NCI-H2227 treated with DMSO at 0.1 percent for 48 hours (cell line): Measurements from ENCODE around the gene ATPAF1.
"Not testable (repeated sequence)": the region's sequence is repeated elsewhere in the genome, so short reads cannot be mapped to it uniquely, and the experiment has no call there.

Experiments
- DNase-seq: peaks from one replicate; lab custom pipeline; 2025; lab: John Stamatoyannopoulos, UW

ATPAF1 gene

GRCh38 chr1:46667782-46668760, at the start of gene ATPAF1:
Gene ATPAF1 (minus strand): TSS chr1:46668364. CDS start chr1:46668322, 42 bp downstream.
- DNase-seq = peak; percentile 65

GRCh38 chr1:46717654-46718053, 49.5 kb upstream of the ATPAF1 start:
- no peak for DNase-seq

GRCh38 chr1:46714976-46715375, 46.8 kb upstream of the ATPAF1 start:
- no peak for DNase-seq

GRCh38 chr1:46708121-46708520, 40.0 kb upstream of the ATPAF1 start:
- no peak for DNase-seq

GRCh38 chr1:46705408-46705807, 37.2 kb upstream of the ATPAF1 start:
- no peak for DNase-seq

GRCh38 chr1:46703927-46704641, 35.9 kb upstream of the ATPAF1 start:
- DNase-seq = no peak

GRCh38 chr1:46699666-46700065, 31.5 kb upstream of the ATPAF1 start:
- DNase-seq = no peak

- DNase-seq = no peak
Observed at GRCh38 chr1:46697053-46697452, 28.9 kb upstream of the ATPAF1 start.

GRCh38 chr1:46694676-46695075, 26.5 kb upstream of the ATPAF1 start:
- DNase-seq = not testable (repeated sequence)

GRCh38 chr1:46692811-46693770, 24.9 kb upstream of the ATPAF1 start:
- DNase-seq = no peak

GRCh38 chr1:46691997-46692790, 24.0 kb upstream of the ATPAF1 start:
- DNase-seq = no peak

- peak; percentile 58 for DNase-seq
Observed at GRCh38 chr1:46690931-46691421, 22.8 kb upstream of the ATPAF1 start.

- no peak for DNase-seq
Observed at GRCh38 chr1:46689897-46690296, 21.7 kb upstream of the ATPAF1 start.

- no peak for DNase-seq
Observed at GRCh38 chr1:46689356-46689755, 21.2 kb upstream of the ATPAF1 start.

- DNase-seq = no peak
Observed at GRCh38 chr1:46687921-46688509, 19.9 kb upstream of the ATPAF1 start.

- no peak for DNase-seq
Observed at GRCh38 chr1:46687093-46687659, 19.0 kb upstream of the ATPAF1 start.

- DNase-seq = no peak
Observed at GRCh38 chr1:46686255-46686654, 18.1 kb upstream of the ATPAF1 start.

GRCh38 chr1:46684670-46685069, 16.5 kb upstream of the ATPAF1 start:
- no peak for DNase-seq

- no peak for DNase-seq
Observed at GRCh38 chr1:46682064-46682463, 13.9 kb upstream of the ATPAF1 start.
